GM12878 (cell line): Measurements from ENCODE around the gene RHOF. TPM values are rescaled to one million over a fixed set of nuclear protein-coding genes. Genes with fewer than 3 reads are reported as not detected.
A peak's percentile ranks its signal among the peaks of the same experiment; 100 is the strongest.

Source experiments
- CHD2 ChIP-seq: IDR thresholded peaks from 2 replicates; pipeline ENCODE4 v1.6.1; 2011; ENCODE audit warnings: low read depth, low read length, improper control_type of control experiment, borderline replicate concordance
- EED ChIP-seq: sonication (generic); IDR thresholded peaks from 2 replicates; pipeline ENCODE4 v1.6.1; 2016; ENCODE audit warnings: antibody characterized with exemption, low read depth
- EGR1 ChIP-seq, 2 experiments: IDR thresholded peaks; 1 replicate in 1 of 2; 2 replicates in 1 of 2; pipeline ENCODE4 v1.6.1; 2011 to 2012; ENCODE audit warnings: low read depth in 2 of 2, low read length in 2 of 2, borderline replicate concordance in 1 of 2, mild to moderate bottlenecking in 1 of 2, moderate library complexity in 1 of 2
- FOS ChIP-seq: IDR thresholded peaks from 3 replicates; pipeline ENCODE4 v1.6.1; 2011; ENCODE audit warnings: borderline replicate concordance; ENCODE audit not compliant: insufficient read length; ENCODE audit errors: extremely low read depth
- GATAD2B ChIP-seq: fragments of 450-650 bp; conservative IDR thresholded peaks from 2 replicates; pipeline ENCODE4 v1.6.1; 2017; ENCODE audit warnings: low read depth, mild to moderate bottlenecking, moderate library complexity
- HSF1 ChIP-seq: fragments of 150-350 bp; IDR thresholded peaks from 2 replicates; pipeline ENCODE4 v1.6.1; 2014; ENCODE audit warnings: mild to moderate bottlenecking, low read depth, low read length
- IKZF2 ChIP-seq, 2 experiments: fragments of 450-650 bp; IDR thresholded peaks; 2 replicates each; pipeline ENCODE4 v1.6.1; 2017; ENCODE audit warnings: mild to moderate bottlenecking in 2 of 2, moderate library complexity in 2 of 2
- POU2F2 ChIP-seq: IDR thresholded peaks from 3 replicates; pipeline ENCODE4 v1.6.1; 2011; ENCODE audit warnings: low read depth, mild to moderate bottlenecking, low read length, borderline replicate concordance
- ZNF274 ChIP-seq: IDR thresholded peaks from one replicate; pipeline ENCODE4 v1.8.0; 2011; ENCODE audit not compliant: insufficient read length, insufficient read depth
- polyA plus RNA-seq, 11 experiments: library from polyadenylated mRNA; depleted of rRNA in 4 of 11; unstranded in 6 of 11; stranded (reverse) in 5 of 11; fragments of >200 nt; fragmentation: Nextera tagmentation in 4 of 11; fragmentation: Illumina TruSeq in 1 of 11; extraction: Ambion mirVana in 4 of 11; extraction: Trizol in 1 of 11; gene quantifications; 1 replicate in 1 of 11; 2 replicates in 10 of 11; pipeline versions ENCODE4 v1.2.1 to v1.2.3, GENCODE V29; 2011 to 2016; ENCODE audit warnings: inconsistent platforms in 2 of 11, missing spikeins in 2 of 11, low read depth in 1 of 11
- total RNA-seq, 4 experiments: library from RNA; depleted of rRNA in 3 of 4; stranded (reverse); fragments of >200 nt in 3 of 4; fragmentation: Illumina TruSeq in 1 of 4; extraction: Trizol in 1 of 4; gene quantifications; 2 replicates each; pipeline versions ENCODE4 v1.2.1 to v1.2.3, GENCODE V29; 2013 to 2021
- TF ChIP-seq, protein P1 (sequence below): fragments of 450-650 bp; IDR thresholded peaks from 2 replicates; pipeline ENCODE4 v1.6.1; 2014; ENCODE audit warnings: mild to moderate bottlenecking

Gene RHOF
- total and polyA plus RNA-seq, 10 of the 15 experiments (the other 5 are each of a cell fraction or from before 2014, with no cell fraction given), result 6.1 to 78.7 (median 39.7) TPM

- TF ChIP-seq EGR1 (IDR thresholded peaks at IDR 0.05; ENCODE audit: borderline replicate concordance in 1 of 2, low read depth in 2 of 2, low read length in 2 of 2), result peak in 1 of 2 experiments; percentile 63; a peak in 2 of 3 replicates
- TF ChIP-seq, protein P1, sequence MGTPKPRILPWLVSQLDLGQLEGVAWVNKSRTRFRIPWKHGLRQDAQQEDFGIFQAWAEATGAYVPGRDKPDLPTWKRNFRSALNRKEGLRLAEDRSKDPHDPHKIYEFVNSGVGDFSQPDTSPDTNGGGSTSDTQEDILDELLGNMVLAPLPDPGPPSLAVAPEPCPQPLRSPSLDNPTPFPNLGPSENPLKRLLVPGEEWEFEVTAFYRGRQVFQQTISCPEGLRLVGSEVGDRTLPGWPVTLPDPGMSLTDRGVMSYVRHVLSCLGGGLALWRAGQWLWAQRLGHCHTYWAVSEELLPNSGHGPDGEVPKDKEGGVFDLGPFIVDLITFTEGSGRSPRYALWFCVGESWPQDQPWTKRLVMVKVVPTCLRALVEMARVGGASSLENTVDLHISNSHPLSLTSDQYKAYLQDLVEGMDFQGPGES, result no peak
- peak; percentile 66; the same call in 1 of the 2 replicates for TF ChIP-seq GATAD2B
- peak; percentile 49 to 55 for TF ChIP-seq IKZF2 (IDR thresholded peaks at IDR 0.05)
- TF ChIP-seq HSF1, result peak; percentile 83; the same call in 1 of the 2 replicates
- TF ChIP-seq ZNF274, result no peak
- TF ChIP-seq CHD2, result 0 out of 2 replicates have a peak, but pooled peaks have one; percentile 65
- TF ChIP-seq FOS, result no peak
- TF ChIP-seq POU2F2, result no peak
- peak; percentile 42; the same call in 1 of the 2 replicates for TF ChIP-seq EED
Observed at GRCh38 chr12:121789800-121790728, 3.4 kb downstream of the RHOF start (continued).
